Suppressor macrophage treated with lipopolysaccharide for 4 hours (primary cell): Measurements from ENCODE around the gene CARNS1.
"Not testable (repeated sequence)": the region's sequence is repeated elsewhere in the genome, so short reads cannot be mapped to it uniquely, and the experiment has no call there.

Experiments
- DNase-seq: peaks from one replicate; pipeline ENCODE4 v3.0.0-alpha.2; 2020

Gene CARNS1

DNA sequence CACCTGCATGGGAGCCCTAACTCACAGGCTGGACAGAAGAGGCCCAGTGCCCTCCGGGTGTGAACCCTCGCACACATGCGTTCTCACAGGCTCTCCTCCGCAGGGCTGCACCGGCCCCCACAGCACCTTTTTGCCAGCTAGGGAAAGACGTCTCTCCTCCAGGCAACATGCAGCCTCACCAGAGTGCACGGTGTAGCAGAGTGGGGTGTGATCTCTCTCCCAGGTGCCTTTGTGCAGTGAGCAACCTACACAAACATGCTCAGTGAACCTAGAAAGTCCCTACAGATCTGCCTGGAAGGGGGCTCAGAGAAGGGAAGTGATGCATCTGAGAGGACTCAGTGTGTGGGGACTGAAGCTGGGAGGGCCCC, 3.7 kb upstream of the CARNS1 start:
- no peak for DNase-seq

DNA sequence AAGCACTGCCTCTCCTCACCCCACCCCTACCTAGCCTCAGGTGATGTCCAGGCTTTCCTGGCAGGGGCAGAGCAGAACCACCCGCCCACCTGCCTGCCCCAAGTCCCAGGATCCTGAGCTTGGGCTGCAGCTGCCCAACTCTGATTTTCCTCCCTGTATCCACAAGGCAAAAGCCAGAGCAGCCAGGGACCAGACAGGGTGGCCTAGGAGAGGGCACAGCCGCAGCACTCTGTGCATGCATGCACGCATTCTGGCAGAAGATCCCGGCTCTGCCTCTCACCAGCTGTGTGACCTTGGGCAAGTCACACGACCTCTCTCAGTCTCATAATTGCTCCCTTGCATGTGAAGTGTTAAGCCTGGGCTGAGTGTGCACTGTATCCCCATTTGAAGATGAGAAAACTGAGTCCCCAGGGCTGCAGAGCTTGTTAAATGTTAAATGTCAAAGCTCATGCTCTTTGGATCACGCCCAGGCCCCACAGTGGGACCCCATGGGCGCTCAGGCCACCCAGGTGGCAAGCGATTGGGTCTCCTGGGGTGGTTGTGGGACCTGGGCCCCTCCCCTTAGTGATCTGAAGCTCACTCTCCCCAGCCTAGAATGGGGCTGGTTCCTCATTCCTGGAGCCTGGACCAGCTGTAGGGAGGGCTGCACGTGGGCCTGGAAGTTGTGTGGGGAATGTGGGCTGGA, 2.8 kb upstream of the CARNS1 start:
- no peak for DNase-seq

DNA sequence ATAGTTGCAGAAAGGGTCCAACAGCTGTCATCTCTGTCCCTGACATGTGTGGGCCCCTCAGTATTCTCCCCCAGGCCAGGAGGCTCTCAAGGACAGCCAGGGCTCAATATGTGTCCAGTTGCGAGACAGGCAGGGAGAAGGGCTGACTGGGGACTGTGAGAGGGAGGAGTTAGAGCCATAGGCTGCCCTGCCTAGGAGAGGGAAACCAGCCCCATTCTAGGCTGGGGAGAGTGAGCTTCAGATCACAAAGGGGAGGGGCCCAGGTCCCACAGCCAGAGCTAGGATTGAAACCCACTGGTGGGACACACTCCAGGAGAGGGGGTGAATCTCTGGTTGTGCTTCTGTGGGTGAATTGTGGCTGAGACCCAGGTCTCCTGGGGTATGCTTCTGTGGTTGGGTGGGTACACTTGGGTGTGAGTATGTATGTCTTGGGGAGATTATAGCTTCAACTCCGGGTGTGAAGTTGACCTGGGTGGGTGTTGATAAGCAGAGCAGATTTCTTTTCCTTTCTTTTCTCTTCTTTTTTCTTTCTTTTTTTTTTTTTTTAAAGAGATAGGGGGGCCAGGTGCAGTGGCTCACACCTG, 2.1 kb upstream of the CARNS1 start:
- no peak for DNase-seq

DNA sequence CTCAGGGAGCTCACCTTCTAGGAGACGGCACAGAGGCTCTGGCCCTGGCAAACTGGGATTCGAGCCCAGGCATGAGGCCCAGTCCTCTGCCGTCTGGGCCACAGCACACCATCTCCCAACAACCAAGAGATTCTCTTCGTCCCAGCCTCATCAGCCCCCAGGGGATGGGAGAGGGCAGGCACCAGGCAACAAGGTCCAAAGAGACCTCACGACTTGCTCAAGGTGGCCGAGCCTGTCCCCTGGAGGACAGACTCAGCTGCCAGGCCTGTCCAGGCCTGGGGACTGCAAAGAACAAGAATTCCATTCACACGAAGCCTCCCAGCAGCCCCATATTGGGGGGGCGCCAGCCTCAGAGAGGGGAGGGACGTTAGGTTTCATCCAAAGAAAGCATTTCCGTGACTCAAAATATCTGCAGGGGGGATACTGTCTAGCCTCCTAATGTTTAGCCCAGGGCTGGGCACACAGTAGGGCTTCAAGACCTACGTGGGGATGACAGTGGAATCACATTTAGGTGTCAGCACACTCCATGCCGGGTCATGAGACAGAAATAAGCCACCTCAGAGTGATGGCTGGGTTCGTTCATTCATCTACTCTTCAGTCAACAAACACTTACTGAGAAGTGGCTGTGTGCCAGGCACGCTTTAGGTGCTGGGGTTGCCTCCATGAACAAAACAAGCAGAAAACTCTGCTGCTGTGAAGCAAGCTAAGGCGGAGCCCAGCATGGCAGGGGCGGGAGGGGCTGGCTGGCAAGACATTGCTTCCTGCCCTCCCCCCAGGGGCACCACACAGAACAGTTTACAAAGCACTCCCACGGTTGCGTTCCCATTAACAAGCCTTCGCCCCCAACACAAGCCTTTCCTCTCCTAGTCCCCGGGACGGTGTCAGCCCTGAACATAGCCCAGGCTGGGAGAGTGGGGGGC, 1.2 kb downstream of the CARNS1 start:
- DNase-seq: no peak

DNA sequence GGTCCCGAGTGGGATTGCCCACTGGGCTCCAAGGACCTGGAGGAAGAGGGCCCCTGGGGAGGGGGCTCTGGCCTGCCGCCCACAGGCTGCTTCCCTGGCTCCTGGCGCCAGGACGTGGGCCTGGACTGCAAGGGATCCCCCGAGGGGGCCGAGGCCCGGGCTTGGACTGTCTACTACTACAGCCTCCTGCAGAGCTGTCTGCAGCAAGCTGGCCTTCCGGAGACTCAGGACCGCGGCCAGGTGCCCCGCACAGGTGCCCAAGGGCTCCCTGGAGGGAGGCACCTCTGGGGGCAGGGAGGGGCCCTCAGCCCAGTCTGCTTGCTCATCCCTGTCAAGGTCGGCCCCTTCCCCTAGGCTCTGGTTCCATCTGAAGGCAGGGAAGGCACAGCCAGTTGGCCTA, 1.9 kb downstream of the CARNS1 start:
- no peak for DNase-seq

- DNase-seq: no peak
These were observed 3.2 kb downstream of the CARNS1 start for GRCh38 chr11:67418476-67419281.

DNA sequence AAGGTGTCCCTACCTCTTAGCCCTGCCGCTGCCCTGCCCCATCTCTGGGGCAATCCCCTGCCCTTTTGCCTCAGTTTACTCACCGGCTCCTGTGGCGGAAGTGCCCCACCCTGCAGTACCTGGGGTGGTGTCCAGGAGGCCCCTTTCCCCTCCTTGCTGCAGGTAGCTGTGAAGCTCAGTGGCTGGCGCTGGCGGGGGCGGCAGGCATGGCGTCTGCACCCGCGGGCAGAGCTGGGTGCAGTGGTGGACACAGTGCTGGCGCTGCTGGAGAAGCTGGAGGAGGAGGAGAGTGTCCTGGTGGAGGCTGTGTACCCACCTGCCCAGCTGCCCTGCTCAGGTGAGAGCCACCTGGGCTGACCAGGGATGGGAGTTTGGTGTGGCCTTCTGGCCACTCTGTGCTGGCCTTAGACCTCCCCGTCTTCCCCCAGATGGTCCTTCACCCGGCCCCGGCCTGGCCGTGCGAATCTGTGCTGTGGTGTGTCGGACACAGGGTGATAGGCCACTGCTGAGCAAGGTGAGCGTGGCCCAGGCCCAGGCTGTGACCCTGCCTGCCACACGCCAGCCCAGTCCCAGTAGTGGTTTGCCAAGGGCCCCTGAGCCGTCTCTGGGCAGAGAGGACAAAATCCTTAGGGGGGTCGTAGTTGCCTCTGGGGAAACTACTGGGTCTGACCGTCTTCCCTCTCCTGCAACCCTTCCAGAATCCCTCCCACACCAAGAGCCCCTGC, 4.0 kb downstream of the CARNS1 start:
- no peak for DNase-seq

GRCh38 chr11:67420147-67420645, 4.7 kb downstream of the CARNS1 start:
- no peak for DNase-seq

GRCh38 chr11:67420646-67421429, 5.4 kb downstream of the CARNS1 start:
- peak; percentile 95 for DNase-seq

DNA sequence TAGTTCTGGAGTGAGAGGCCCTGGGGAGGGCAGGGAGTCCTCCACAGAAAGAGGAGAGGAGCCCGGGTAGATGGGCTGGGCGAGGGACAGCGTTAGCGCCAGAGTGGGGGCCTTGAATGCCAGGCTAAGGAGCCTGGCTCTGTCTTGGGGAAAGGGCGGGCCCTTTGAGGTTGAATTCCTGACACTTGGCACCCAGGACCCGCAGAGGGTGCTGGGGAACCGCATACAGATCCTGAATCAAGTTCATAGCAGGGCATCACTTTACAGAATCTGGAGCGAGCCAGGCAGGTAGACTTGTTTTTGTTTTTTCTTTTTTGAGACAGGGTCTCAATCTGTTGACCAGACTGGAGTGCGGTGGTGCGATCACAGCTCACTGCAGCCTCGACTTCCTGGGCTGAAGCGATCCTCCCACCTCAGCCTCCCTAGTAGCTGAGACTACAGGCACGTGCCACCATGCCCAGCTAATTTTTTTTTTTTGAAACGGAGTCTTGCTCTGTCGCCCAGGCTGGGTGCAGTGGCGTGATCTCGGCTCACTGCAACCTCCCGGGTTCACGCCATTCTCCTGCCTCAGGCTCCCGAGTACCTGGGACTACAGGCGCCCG, 6.1 kb downstream of the CARNS1 start:
- DNase-seq: no peak

DNA sequence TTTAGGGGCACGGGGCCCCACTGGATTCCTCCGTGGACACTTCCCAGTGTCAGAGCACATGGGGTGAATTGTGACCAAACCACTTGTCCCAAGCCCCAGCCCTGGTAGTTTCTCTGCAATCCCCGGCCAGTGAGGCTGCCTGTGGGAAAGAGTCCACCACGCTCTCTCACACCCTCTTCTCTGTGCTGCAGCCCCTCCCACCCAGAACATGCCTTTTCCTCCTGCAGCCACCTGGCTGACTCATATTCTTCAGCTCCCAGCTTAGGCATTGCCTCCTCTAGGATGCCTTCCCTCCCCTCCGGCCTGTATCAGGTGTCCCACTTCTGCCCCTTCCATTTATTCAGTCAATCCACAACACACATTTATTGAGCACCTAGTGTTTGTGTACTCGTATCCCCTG, 7.4 kb downstream of the CARNS1 start:
- no peak for DNase-seq

- DNase-seq: no peak
These were observed 8.0 kb downstream of the CARNS1 start for GRCh38 chr11:67423466-67423865.

- DNase-seq: no peak
These were observed 8.6 kb downstream of the CARNS1 start for GRCh38 chr11:67423891-67424613.

GRCh38 chr11:67427364-67427859, 11.9 kb downstream of the CARNS1 start:
- not testable (repeated sequence) for DNase-seq

GRCh38 chr11:67428052-67429001, 12.8 kb downstream of the CARNS1 start, which contains the start of gene RPS6KB2:
RPS6KB2 (plus strand) TSS chr11:67428494; CDS start chr11:67428546, 52 bp downstream.
- peak; percentile 98 for DNase-seq

- DNase-seq: no peak
These were observed 13.7 kb downstream of the CARNS1 start for GRCh38 chr11:67429038-67429668.

- DNase-seq: no peak
These were observed 14.2 kb downstream of the CARNS1 start for GRCh38 chr11:67429722-67430121.
